HUES48 (cell line): ENCODE data around the gene PGGT1B.

Experiments
- H3K27ac ChIP-seq: one replicate; pipeline ENCODE4 v1.7.0; 2013; ENCODE audit warnings: low read depth, low read length, inconsistent platforms
- H3K27me3 ChIP-seq: 2 replicates; pipeline ENCODE4 v1.6.1; 2013; ENCODE audit warnings: mild to moderate bottlenecking, low read length; ENCODE audit not compliant: control insufficient read depth, insufficient read depth
- H3K36me3 ChIP-seq: 2 replicates; pipeline ENCODE4 v1.6.1; 2013; ENCODE audit warnings: low read length; ENCODE audit not compliant: control insufficient read depth, insufficient read depth
- H3K4me1 ChIP-seq: 2 replicates; pipeline ENCODE4 v1.6.1; 2013; ENCODE audit warnings: mild to moderate bottlenecking, low read length; ENCODE audit not compliant: control insufficient read depth, insufficient read depth
- H3K4me3 ChIP-seq: 2 replicates; pipeline ENCODE4 v1.5.1; 2013; ENCODE audit warnings: mild to moderate bottlenecking, low read depth, low read length
- H3K9ac ChIP-seq: 2 replicates; pipeline ENCODE4 v1.6.1; 2013; ENCODE audit warnings: mild to moderate bottlenecking, low read depth, low read length, moderate library complexity
- H3K9me3 ChIP-seq: 2 replicates; pipeline ENCODE4 v1.6.1; 2013; ENCODE audit warnings: low read length; ENCODE audit not compliant: control insufficient read depth, insufficient read depth

PGGT1B gene

GRCh38 chr5:115181757-115182156 is 80.9 kb downstream of the PGGT1B start:
- peaks cover 69% of the 10 kb centered on the region for H3K27me3 ChIP-seq

GRCh38 chr5:115180165-115180709 is 82.4 kb downstream of the PGGT1B start:
- Histone ChIP-seq H3K4me1 (no peaks in the 10 kb centered on the region), H3K9ac (no peak overlapping the region), H3K9me3 (no peaks in the 10 kb centered on the region), H3K36me3 (no peaks in the 10 kb centered on the region), H3K27me3 (peaks cover 72% of the 10 kb centered on the region), H3K4me3 (peak overlapping the region; percentile 66), H3K27ac (no peak overlapping the region)

More at GRCh38 chr5:115181757-115182156, 80.9 kb downstream of the PGGT1B start:
- H3K4me1 ChIP-seq, result no peaks in the 10 kb centered on the region
- H3K9me3 ChIP-seq, result no peaks in the 10 kb centered on the region
- H3K9ac ChIP-seq, result no peak overlapping the region
- H3K4me3 ChIP-seq, result no peak overlapping the region
- H3K27ac ChIP-seq, result no peak overlapping the region
- H3K36me3 ChIP-seq, result no peaks in the 10 kb centered on the region

- H3K9ac ChIP-seq, result no peak overlapping the region
- H3K27ac ChIP-seq, result no peak overlapping the region
- no peaks in the 10 kb centered on the region for H3K4me1 ChIP-seq
- H3K9me3 ChIP-seq, result no peaks in the 10 kb centered on the region
- H3K36me3 ChIP-seq, result no peaks in the 10 kb centered on the region
- H3K27me3 ChIP-seq, result peaks cover 74% of the 10 kb centered on the region
- H3K4me3 ChIP-seq, result peak overlapping the region; percentile 66
Observed at GRCh38 chr5:115179394-115180164, 83.1 kb downstream of the PGGT1B start.

GRCh38 chr5:115179030-115179393 is 83.7 kb downstream of the PGGT1B start:
- Histone ChIP-seq H3K4me3 (peak overlapping the region; percentile 66), H3K9me3 (no peaks in the 10 kb centered on the region), H3K36me3 (no peaks in the 10 kb centered on the region), H3K27me3 (peaks cover 80% of the 10 kb centered on the region), H3K9ac (no peak overlapping the region), H3K4me1 (no peaks in the 10 kb centered on the region), H3K27ac (no peak overlapping the region)

- H3K36me3 ChIP-seq, result no peaks in the 10 kb centered on the region
- no peak overlapping the region for H3K9ac ChIP-seq
- H3K4me1 ChIP-seq, result peaks cover 5% of the 10 kb centered on the region; the same call in 1 of the 2 replicates
- no peak overlapping the region for H3K27ac ChIP-seq
- H3K9me3 ChIP-seq, result peaks cover 14% of the 10 kb centered on the region
- H3K4me3 ChIP-seq, result peak overlapping the region; percentile 89
- peaks cover 45% of the 10 kb centered on the region for H3K27me3 ChIP-seq
Observed at GRCh38 chr5:115170929-115171510, 91.7 kb downstream of the PGGT1B start.

- H3K4me3 ChIP-seq, result peak overlapping the region; percentile 89
Observed at GRCh38 chr5:115170134-115170928, 92.3 kb downstream of the PGGT1B start.

GRCh38 chr5:115169487-115170133 is 93.1 kb downstream of the PGGT1B start, which contains the start of gene TRIM36:
TRIM36 (minus strand) TSS chr5:115169908; CDS start chr5:115169634, 274 bp downstream.
- Histone ChIP-seq H3K36me3 (no peaks in the 10 kb centered on the region), H3K9ac (peak within 1 kb of the TSS; percentile 79), H3K27ac (peak within 1 kb of the TSS; percentile 80), H3K4me1 (peaks cover 5% of the 10 kb centered on the region; the same call in 1 of the 2 replicates), H3K4me3 (peak within 1 kb of the TSS; percentile 89), H3K27me3 (peaks cover 43% of the 10 kb centered on the region), H3K9me3 (peaks cover 28% of the 10 kb centered on the region)

More at GRCh38 chr5:115170134-115170928, 92.3 kb downstream of the PGGT1B start:
- Histone ChIP-seq H3K27ac (peak overlapping the region; percentile 80), H3K9me3 (peaks cover 21% of the 10 kb centered on the region), H3K27me3 (peaks cover 45% of the 10 kb centered on the region), H3K4me1 (peaks cover 5% of the 10 kb centered on the region; the same call in 1 of the 2 replicates), H3K9ac (no peak overlapping the region), H3K36me3 (no peaks in the 10 kb centered on the region)

GRCh38 chr5:115168829-115169486 is 93.7 kb downstream of the PGGT1B start:
- no peaks in the 10 kb centered on the region for H3K36me3 ChIP-seq
- H3K9ac ChIP-seq, result peak overlapping the region; percentile 79
- peak overlapping the region; percentile 80 for H3K27ac ChIP-seq
- H3K27me3 ChIP-seq, result peaks cover 36% of the 10 kb centered on the region
- peak overlapping the region; percentile 89 for H3K4me3 ChIP-seq
- H3K4me1 ChIP-seq, result peaks cover 5% of the 10 kb centered on the region; the same call in 1 of the 2 replicates
- peaks cover 28% of the 10 kb centered on the region for H3K9me3 ChIP-seq

- peaks cover 20% of the 10 kb centered on the region for H3K27me3 ChIP-seq
Observed at GRCh38 chr5:115166744-115167393, 95.8 kb downstream of the PGGT1B start.

More at GRCh38 chr5:115166744-115167393, 95.8 kb downstream of the PGGT1B start:
- no peak overlapping the region for H3K9ac ChIP-seq
- H3K36me3 ChIP-seq, result 0 out of 2 replicates have a peak, but pooled peaks cover 3% of the 10 kb centered on the region
- peaks cover 5% of the 10 kb centered on the region; the same call in 1 of the 2 replicates for H3K4me1 ChIP-seq
- peaks cover 28% of the 10 kb centered on the region for H3K9me3 ChIP-seq
- H3K27ac ChIP-seq, result no peak overlapping the region
- no peak overlapping the region for H3K4me3 ChIP-seq
